GM12891 (cell line): ENCODE measurements around the gene SYNE2.

ENCODE experiments used
- PAX5 ChIP-seq: IDR thresholded peaks from 2 replicates; pipeline ENCODE4 v1.6.1; 2011; ENCODE audit warnings: low read length, moderate library complexity, mild to moderate bottlenecking; ENCODE audit not compliant: insufficient read depth, severe bottlenecking
- POLR2A ChIP-seq: IDR thresholded peaks from 2 replicates; pipeline ENCODE4 v1.6.1; 2011; ENCODE audit warnings: low read depth, low read length, control low read depth
- POLR2AphosphoS5 ChIP-seq: IDR thresholded peaks from 2 replicates; pipeline ENCODE4 v1.6.1; 2011; ENCODE audit warnings: low read depth, low read length, control low read depth
- POU2F2 ChIP-seq: IDR thresholded peaks from 2 replicates; pipeline ENCODE4 v1.6.1; 2011; ENCODE audit warnings: low read depth, mild to moderate bottlenecking, control low read depth, low read length, moderate library complexity
- SPI1 ChIP-seq: IDR thresholded peaks from 2 replicates; pipeline ENCODE4 v1.6.1; 2011; ENCODE audit warnings: low read depth, low read length, control low read depth
- TAF1 ChIP-seq: IDR thresholded peaks from 2 replicates; pipeline ENCODE4 v1.6.1; 2011; ENCODE audit warnings: low read depth, low read length, control low read depth

- TF ChIP-seq POLR2A (no peak), PAX5 (no peak), POLR2AphosphoS5 (no peak), TAF1 (no peak), SPI1 (no peak), POU2F2 (no peak)
These were observed 380.9 kb downstream of the SYNE2 start for GRCh38 chr14:64233531-64234190.
